Renal cortex interstitium (tissue), 15 donors: ENCODE results near the gene NPIPB9. TPM values are rescaled to one million over a fixed set of nuclear protein-coding genes. Genes with fewer than 3 reads are reported as not detected.
"Not testable (repeated sequence)": the region's sequence is repeated elsewhere in the genome, so short reads cannot be mapped to it uniquely, and the experiment has no call there.

Experiments
- DNase-seq, 11 donors: peaks; one replicate each; pipeline ENCODE4 v3.0.0-alpha.2; 2013; ENCODE audit warnings: low read depth in 9 of 11, low spot score in 4 of 11; ENCODE audit errors: extremely low read depth in 1 of 11
- long read RNA-seq, 16 experiments: transcript quantifications; one replicate each; lab custom pipeline, GENCODE V29; 2026
- polyA plus RNA-seq, 3 donors: library from polyadenylated mRNA; unstranded; fragments of 120-200 nt; gene quantifications; one replicate each; pipeline ENCODE4 v1.2.1, GENCODE V29; 2013; ENCODE audit not compliant: insufficient read length in 3 of 3

NPIPB9 gene
- 1 to 10 TPM; 1.3 to 2.4 (median 1.7) TPM for polyA plus RNA-seq
- long read RNA-seq, donor 1, partial matches to known transcripts, result 182 of 182 reads
- long read RNA-seq, donor 1, other reads (novel, unspliced or antisense), result 0 of 182 reads
- long read RNA-seq, donor 2, partial matches to known transcripts, result 261 of 261 reads
- long read RNA-seq, donor 2, other reads (novel, unspliced or antisense), result 0 of 261 reads
- long read RNA-seq, donor 3, partial matches to known transcripts, result 353 of 353 reads
- long read RNA-seq, donor 3, other reads (novel, unspliced or antisense), result 0 of 353 reads
- long read RNA-seq, donor 4, partial matches to known transcripts, result 192 of 199 reads
- long read RNA-seq, donor 4, other reads (novel, unspliced or antisense), result 7 of 199 reads
- long read RNA-seq, donor 5, result 0 reads
- long read RNA-seq, donor 6, partial matches to known transcripts, result 200 of 200 reads
- long read RNA-seq, donor 6, other reads (novel, unspliced or antisense), result 0 of 200 reads
- long read RNA-seq, donor 7, partial matches to known transcripts, result 274 of 274 reads
- long read RNA-seq, donor 7, other reads (novel, unspliced or antisense), result 0 of 274 reads
- long read RNA-seq, donor 8, result 0 reads
- long read RNA-seq, donor 9, partial matches to known transcripts, result 153 of 153 reads
- long read RNA-seq, donor 9, other reads (novel, unspliced or antisense), result 0 of 153 reads
- long read RNA-seq, donor 10, partial matches to known transcripts, result 213 of 213 reads
- long read RNA-seq, donor 10, other reads (novel, unspliced or antisense), result 0 of 213 reads
- long read RNA-seq, donor 11, partial matches to known transcripts, result 146 of 146 reads
- long read RNA-seq, donor 11, other reads (novel, unspliced or antisense), result 0 of 146 reads
- long read RNA-seq, donor 12, partial matches to known transcripts, result 176 of 244 reads
- long read RNA-seq, donor 12, other reads (novel, unspliced or antisense), result 68 of 244 reads
- long read RNA-seq, donor 13, result 0 reads
- long read RNA-seq, donor 14, result 0 reads
- long read RNA-seq, donor 15, partial matches to known transcripts, result 107 of 107 reads
- long read RNA-seq, donor 15, other reads (novel, unspliced or antisense), result 0 of 107 reads
- long read RNA-seq, donor 16, partial matches to known transcripts, result 546 of 566 reads
- long read RNA-seq, donor 16, other reads (novel, unspliced or antisense), result 20 of 566 reads

- DNase-seq, result not testable (repeated sequence)
These were observed at the start of gene NPIPB9 for GRCh38 chr16:28751487-28751886. Gene NPIPB9, plus strand, starts transcription at chr16:28751787.

- DNase-seq, result not testable (repeated sequence)
These were observed 47.3 kb upstream of the NPIPB9 start for GRCh38 chr16:28704246-28704645.

- DNase-seq, result not testable (repeated sequence)
These were observed 40.1 kb upstream of the NPIPB9 start, which contains the start of gene EIF3C for GRCh38 chr16:28711220-28712083. Gene EIF3C, plus strand, starts transcription at chr16:28711464. Its CDS starts 223 bp downstream, at chr16:28711687.

- DNase-seq, result not testable (repeated sequence)
These were observed 28.5 kb upstream of the NPIPB9 start for GRCh38 chr16:28722852-28723650.

GRCh38 chr16:28731253-28731652 is 20.3 kb upstream of the NPIPB9 start:
- not testable (repeated sequence) for DNase-seq

- not testable (repeated sequence) for DNase-seq
These were observed 19.0 kb upstream of the NPIPB9 start for GRCh38 chr16:28732455-28733124.

GRCh38 chr16:28739787-28740186 is 11.8 kb upstream of the NPIPB9 start:
- DNase-seq, result not testable (repeated sequence)

- not testable (repeated sequence) for DNase-seq
These were observed 11.0 kb upstream of the NPIPB9 start for GRCh38 chr16:28740631-28741030.

- DNase-seq, result not testable (repeated sequence)
These were observed 10.3 kb upstream of the NPIPB9 start for GRCh38 chr16:28741295-28741694.

- not testable (repeated sequence) for DNase-seq
These were observed 4.8 kb upstream of the NPIPB9 start for GRCh38 chr16:28746618-28747350.

GRCh38 chr16:28749997-28750465 is 1.6 kb upstream of the NPIPB9 start:
- not testable (repeated sequence) for DNase-seq

- DNase-seq, result not testable (repeated sequence)
These were observed 1.0 kb upstream of the NPIPB9 start for GRCh38 chr16:28750469-28751067.

- not testable (repeated sequence) for DNase-seq
These were observed 30.1 kb downstream of the NPIPB9 start for GRCh38 chr16:28781697-28782096.

GRCh38 chr16:28782357-28782756 is 30.8 kb downstream of the NPIPB9 start:
- not testable (repeated sequence) for DNase-seq

GRCh38 chr16:28802235-28803019 is 50.8 kb downstream of the NPIPB9 start:
- DNase-seq, result peak in 7 of 11 donors; percentile 38 to 83 (median 56)
